DND-41 (cell line): ENCODE measurements around the gene SUPT7L.
"Not testable (repeated sequence)": the region's sequence is repeated elsewhere in the genome, so short reads cannot be mapped to it uniquely, and the experiment has no call there.

Experiments used
- CTCF ChIP-seq: IDR thresholded peaks from 2 replicates; pipeline ENCODE4 v1.5.1; 2012; ENCODE audit warnings: borderline replicate concordance, low read length, moderate library complexity, mild to moderate bottlenecking; ENCODE audit not compliant: poor library complexity, severe bottlenecking; ENCODE audit errors: extremely low read depth
- EZH2 ChIP-seq: IDR thresholded peaks from 3 replicates; pipeline ENCODE4 v1.6.1; 2012; ENCODE audit warnings: borderline replicate concordance, low read depth, mild to moderate bottlenecking, moderate library complexity, low read length, inconsistent platforms; ENCODE audit not compliant: severe bottlenecking

GRCh38 chr2:27630257-27630656 lies 33.2 kb downstream of the SUPT7L start:
- TF ChIP-seq CTCF, EZH2: not testable (repeated sequence)
